Measurements from ENCODE around the gene CBX5. TPM values are rescaled to one million over a fixed set of nuclear protein-coding genes. Genes with fewer than 3 reads are reported as not detected.

The CBX5 gene
- polyA plus RNA-seq, 1 of the 3 experiments (the other 2 are of a cell fraction): 11.6 TPM

DNA sequence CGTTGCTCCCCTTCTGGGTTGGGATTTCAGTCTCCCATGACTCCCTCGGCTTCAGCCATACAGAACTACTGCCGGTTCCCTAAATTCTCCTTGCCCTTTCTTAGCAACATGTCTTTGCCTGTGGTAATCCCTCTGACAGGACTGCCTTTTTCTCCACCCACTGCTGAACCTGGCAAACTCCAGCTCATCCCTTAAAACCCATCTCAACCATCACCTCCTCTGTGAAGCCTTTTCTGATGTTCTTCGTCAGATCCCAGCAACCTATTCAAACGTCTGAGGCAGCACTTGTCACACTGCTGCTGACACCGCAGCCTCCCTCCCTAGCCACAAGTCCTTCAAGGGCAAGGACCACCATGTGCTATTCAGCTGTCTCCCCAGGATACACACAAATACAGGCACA is 80.9 kb downstream of the CBX5 start:
- CTCF ChIA-PET: interaction anchor here (0.7 to 19.6 kb wide), 8 partner anchors 9 to 212 kb away, joined by 3 to 568 read pairs (median 10); partner anchors contain the start of genes HOXC10, HOXC5, HOXC6 and HOXC8
- Histone ChIP-seq H3F3A (replicated peaks; ENCODE audit: insufficient read depth) (peaks cover 6% of the 10 kb centered on the region), H3K4me2 (no peak overlapping the region), H4K20me1 (ENCODE audit: insufficient read depth) (no peaks in the 10 kb centered on the region), H2AFZ (ENCODE audit: low read depth) (no peak overlapping the region), H3K27ac (ENCODE audit: low read depth in 2 of 2, low read length in 1 of 2) (no peak overlapping the region), H3K4me3 (ENCODE audit: low read depth in 2 of 2, low read length in 1 of 2) (no peak overlapping the region), H3K4me1 (ENCODE audit: control insufficient read depth in 1 of 2, insufficient read depth in 2 of 2, low read depth in 1 of 2, low read length in 1 of 2) (peaks cover 16 to 25% of the 10 kb centered on the region in 2 experiments; a peak in 3 of 4 replicates), H3K9me2 (no peaks in the 10 kb centered on the region), H3K36me3 (replicated peaks in 1 of 2; ENCODE audit: control insufficient read depth in 1 of 2, insufficient read depth in 2 of 2, low read length in 1 of 2) (no peaks in the 10 kb centered on the region), H3K27me3 (ENCODE audit: insufficient read depth) (no peaks in the 10 kb centered on the region), H3K79me2 (ENCODE audit: insufficient read depth) (no peaks in the 10 kb centered on the region), H3K9me3 (no peaks in the 10 kb centered on the region), H3K9ac (no peak overlapping the region)
- no peak for DNase-seq
- 78% methylated on average over 6 of the region's 6 CpGs for WGBS (ENCODE audit: low lambda C conversion rate)
- TF ChIP-seq EZH2phosphoT487 (IDR thresholded peaks at IDR 0.05; ENCODE audit: borderline replicate concordance, low read depth) (no peak), FOXJ3 (CRISPR knock-in tag; IDR thresholded peaks at IDR 0.05) (no peak), TAF1 (IDR thresholded peaks at IDR 0.05; ENCODE audit: borderline replicate concordance, low read depth, low read length) (no peak), TCF12 (IDR thresholded peaks at IDR 0.05) (no peak), RCOR1 (IDR thresholded peaks at IDR 0.05; ENCODE audit: low read length) (no peak)
- POLR2A ChIA-PET: no interaction called here

DNA sequence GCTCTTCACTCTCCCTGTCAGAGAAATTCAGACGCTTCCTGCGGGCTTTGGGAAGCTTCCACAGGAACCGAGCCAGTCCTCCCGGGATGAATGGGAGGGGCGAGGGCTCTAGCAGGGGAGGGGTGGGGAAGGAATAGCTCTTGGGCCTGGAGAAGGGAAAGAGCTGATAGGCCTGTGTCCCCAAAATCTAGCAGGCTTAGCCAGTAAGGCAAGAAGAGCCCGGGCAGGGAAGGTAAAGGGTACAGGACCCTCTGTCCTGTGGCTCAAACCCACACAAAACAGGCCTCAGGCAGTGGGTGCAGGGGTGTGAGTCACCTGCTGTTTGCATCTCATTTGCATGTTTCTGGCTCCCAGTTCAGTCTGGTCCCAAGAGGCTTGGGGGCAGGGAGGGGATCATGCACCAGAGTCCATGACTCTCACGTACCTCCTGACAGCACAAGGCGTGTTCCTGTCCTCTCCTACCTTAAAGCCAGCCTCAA is 82.5 kb downstream of the CBX5 start:
- no peaks in the 10 kb centered on the region for H3K9me2 ChIP-seq
- H4K20me1 ChIP-seq (ENCODE audit: insufficient read depth): no peaks in the 10 kb centered on the region
- H3K9me3 ChIP-seq: no peaks in the 10 kb centered on the region
- no peak overlapping the region for H3K27ac ChIP-seq (ENCODE audit: low read depth in 2 of 2, low read length in 1 of 2)
- no peak for DNase-seq
- ChIA-PET CTCF (interaction anchor here (1.0 to 19.6 kb wide), 6 partner anchors 10 to 211 kb away, joined by 5 to 568 read pairs (median 65); partner anchors contain the start of genes HOXC10, HOXC5, HOXC6 and HOXC8), POLR2A (no interaction called here)
- no peaks in the 10 kb centered on the region for H3K79me2 ChIP-seq (ENCODE audit: insufficient read depth)
- TF ChIP-seq FOXJ3 (CRISPR knock-in tag; IDR thresholded peaks at IDR 0.05): no peak
- WGBS (ENCODE audit: low lambda C conversion rate): 56% methylated on average over 6 of the region's 8 CpGs
- H3K27me3 ChIP-seq (ENCODE audit: insufficient read depth): no peaks in the 10 kb centered on the region
- H3F3A ChIP-seq (replicated peaks; ENCODE audit: insufficient read depth): peaks cover 6% of the 10 kb centered on the region
- H3K4me3 ChIP-seq (ENCODE audit: low read depth in 2 of 2, low read length in 1 of 2): no peak overlapping the region
- H2AFZ ChIP-seq (ENCODE audit: low read depth): peak overlapping the region; percentile 77; the same call in 1 of the 2 replicates
- no peak overlapping the region for H3K9ac ChIP-seq
- no peak overlapping the region for H3K4me2 ChIP-seq
- H3K36me3 ChIP-seq (replicated peaks in 1 of 2; ENCODE audit: control insufficient read depth in 1 of 2, insufficient read depth in 2 of 2, low read length in 1 of 2): no peaks in the 10 kb centered on the region
- peaks cover 16 to 34% of the 10 kb centered on the region in 2 experiments; a peak in 3 of 4 replicates for H3K4me1 ChIP-seq (ENCODE audit: control insufficient read depth in 1 of 2, insufficient read depth in 2 of 2, low read depth in 1 of 2, low read length in 1 of 2)

DNA sequence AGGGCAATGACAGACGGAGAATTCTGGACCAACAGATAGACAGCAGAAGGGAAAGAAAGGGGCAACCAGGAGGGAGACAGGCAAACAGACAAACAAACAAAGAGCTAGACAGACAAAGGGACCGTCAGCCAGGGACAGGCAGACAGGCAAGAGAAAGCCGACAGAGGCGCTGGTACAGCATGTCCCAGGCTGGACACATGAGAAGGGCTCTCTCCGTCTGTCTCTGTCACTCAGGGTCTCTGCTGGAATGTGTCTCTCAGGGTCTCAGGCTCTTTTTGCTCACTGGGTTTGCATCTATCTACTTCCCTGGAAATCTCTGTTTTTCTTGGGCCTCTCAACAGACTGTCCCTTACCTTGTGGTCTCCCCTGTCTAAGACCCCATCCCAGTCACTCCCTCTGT is 82.9 kb downstream of the CBX5 start:
- H3K9me3 ChIP-seq: no peaks in the 10 kb centered on the region
- no peak overlapping the region; a peak in 1 of 4 replicates for H3K27ac ChIP-seq (ENCODE audit: low read depth in 2 of 2, low read length in 1 of 2)
- H3K9ac ChIP-seq: no peak overlapping the region
- no peaks in the 10 kb centered on the region for H3K9me2 ChIP-seq
- no peak overlapping the region for H3K4me3 ChIP-seq (ENCODE audit: low read depth in 2 of 2, low read length in 1 of 2)
- no peaks in the 10 kb centered on the region for H3K36me3 ChIP-seq (replicated peaks in 1 of 2; ENCODE audit: control insufficient read depth in 1 of 2, insufficient read depth in 2 of 2, low read length in 1 of 2)
- peak overlapping the region; percentile 77; the same call in 1 of the 2 replicates for H2AFZ ChIP-seq (ENCODE audit: low read depth)
- no peaks in the 10 kb centered on the region for H3K27me3 ChIP-seq (ENCODE audit: insufficient read depth)
- H3F3A ChIP-seq (replicated peaks; ENCODE audit: insufficient read depth): peaks cover 6% of the 10 kb centered on the region
- H3K4me1 ChIP-seq (ENCODE audit: control insufficient read depth in 1 of 2, insufficient read depth in 2 of 2, low read depth in 1 of 2, low read length in 1 of 2): peaks cover 16 to 34% of the 10 kb centered on the region in 2 experiments; a peak in 3 of 4 replicates
- ChIA-PET POLR2A (no interaction called here), CTCF (interaction anchor here (2.3 to 19.6 kb wide), 5 partner anchors 10 to 210 kb away, joined by 9 to 568 read pairs (median 80); partner anchors contain the start of genes HOXC10, HOXC5, HOXC6 and HOXC8)
- H3K79me2 ChIP-seq (ENCODE audit: insufficient read depth): no peaks in the 10 kb centered on the region
- H4K20me1 ChIP-seq (ENCODE audit: insufficient read depth): no peaks in the 10 kb centered on the region
- 91% methylated on average over 5 of the region's 5 CpGs for WGBS (ENCODE audit: low lambda C conversion rate)
- H3K4me2 ChIP-seq: no peak overlapping the region
- DNase-seq: no peak
- TF ChIP-seq FOSL2 (IDR thresholded peaks at IDR 0.05; ENCODE audit: borderline replicate concordance, low read depth) (no peak), RAD21 (IDR thresholded peaks at IDR 0.05; ENCODE audit: low read length) (no peak), SMC3 (IDR thresholded peaks at IDR 0.05; ENCODE audit: low read depth, low read length) (no peak), RCOR1 (IDR thresholded peaks at IDR 0.05; ENCODE audit: low read length) (no peak), JUND (IDR thresholded peaks at IDR 0.05) (no peak), RFX5 (IDR thresholded peaks at IDR 0.05; ENCODE audit: low read length) (no peak), CHD2 (IDR thresholded peaks at IDR 0.05; ENCODE audit: low read length, partially characterized antibody) (no peak)
- TF ChIP-seq, protein P1, sequence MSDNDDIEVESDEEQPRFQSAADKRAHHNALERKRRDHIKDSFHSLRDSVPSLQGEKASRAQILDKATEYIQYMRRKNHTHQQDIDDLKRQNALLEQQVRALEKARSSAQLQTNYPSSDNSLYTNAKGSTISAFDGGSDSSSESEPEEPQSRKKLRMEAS (IDR thresholded peaks at IDR 0.05; ENCODE audit: low read depth): no peak
- TF ChIP-seq, protein P2, sequence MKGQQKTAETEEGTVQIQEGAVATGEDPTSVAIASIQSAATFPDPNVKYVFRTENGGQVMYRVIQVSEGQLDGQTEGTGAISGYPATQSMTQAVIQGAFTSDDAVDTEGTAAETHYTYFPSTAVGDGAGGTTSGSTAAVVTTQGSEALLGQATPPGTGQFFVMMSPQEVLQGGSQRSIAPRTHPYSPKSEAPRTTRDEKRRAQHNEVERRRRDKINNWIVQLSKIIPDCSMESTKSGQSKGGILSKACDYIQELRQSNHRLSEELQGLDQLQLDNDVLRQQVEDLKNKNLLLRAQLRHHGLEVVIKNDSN (IDR thresholded peaks at IDR 0.05; ENCODE audit: borderline replicate concordance, low read depth): no peak
- TF ChIP-seq, protein P3, sequence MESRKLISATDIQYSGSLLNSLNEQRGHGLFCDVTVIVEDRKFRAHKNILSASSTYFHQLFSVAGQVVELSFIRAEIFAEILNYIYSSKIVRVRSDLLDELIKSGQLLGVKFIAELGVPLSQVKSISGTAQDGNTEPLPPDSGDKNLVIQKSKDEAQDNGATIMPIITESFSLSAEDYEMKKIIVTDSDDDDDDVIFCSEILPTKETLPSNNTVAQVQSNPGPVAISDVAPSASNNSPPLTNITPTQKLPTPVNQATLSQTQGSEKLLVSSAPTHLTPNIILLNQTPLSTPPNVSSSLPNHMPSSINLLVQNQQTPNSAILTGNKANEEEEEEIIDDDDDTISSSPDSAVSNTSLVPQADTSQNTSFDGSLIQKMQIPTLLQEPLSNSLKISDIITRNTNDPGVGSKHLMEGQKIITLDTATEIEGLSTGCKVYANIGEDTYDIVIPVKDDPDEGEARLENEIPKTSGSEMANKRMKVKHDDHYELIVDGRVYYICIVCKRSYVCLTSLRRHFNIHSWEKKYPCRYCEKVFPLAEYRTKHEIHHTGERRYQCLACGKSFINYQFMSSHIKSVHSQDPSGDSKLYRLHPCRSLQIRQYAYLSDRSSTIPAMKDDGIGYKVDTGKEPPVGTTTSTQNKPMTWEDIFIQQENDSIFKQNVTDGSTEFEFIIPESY (IDR thresholded peaks at IDR 0.05; ENCODE audit: borderline replicate concordance, low read depth): no peak
- TF ChIP-seq, protein P4, sequence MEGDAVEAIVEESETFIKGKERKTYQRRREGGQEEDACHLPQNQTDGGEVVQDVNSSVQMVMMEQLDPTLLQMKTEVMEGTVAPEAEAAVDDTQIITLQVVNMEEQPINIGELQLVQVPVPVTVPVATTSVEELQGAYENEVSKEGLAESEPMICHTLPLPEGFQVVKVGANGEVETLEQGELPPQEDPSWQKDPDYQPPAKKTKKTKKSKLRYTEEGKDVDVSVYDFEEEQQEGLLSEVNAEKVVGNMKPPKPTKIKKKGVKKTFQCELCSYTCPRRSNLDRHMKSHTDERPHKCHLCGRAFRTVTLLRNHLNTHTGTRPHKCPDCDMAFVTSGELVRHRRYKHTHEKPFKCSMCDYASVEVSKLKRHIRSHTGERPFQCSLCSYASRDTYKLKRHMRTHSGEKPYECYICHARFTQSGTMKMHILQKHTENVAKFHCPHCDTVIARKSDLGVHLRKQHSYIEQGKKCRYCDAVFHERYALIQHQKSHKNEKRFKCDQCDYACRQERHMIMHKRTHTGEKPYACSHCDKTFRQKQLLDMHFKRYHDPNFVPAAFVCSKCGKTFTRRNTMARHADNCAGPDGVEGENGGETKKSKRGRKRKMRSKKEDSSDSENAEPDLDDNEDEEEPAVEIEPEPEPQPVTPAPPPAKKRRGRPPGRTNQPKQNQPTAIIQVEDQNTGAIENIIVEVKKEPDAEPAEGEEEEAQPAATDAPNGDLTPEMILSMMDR (IDR thresholded peaks at IDR 0.05): no peak

All from SK-N-SH (cell line).